ENCODE measurements around the gene FCRL6.

- no peak for TF ChIP-seq CTCF (IDR thresholded peaks at IDR 0.05)
- TF ChIP-seq POLR2A (IDR thresholded peaks at IDR 0.05), result no peak
Measured at GRCh38 chr1:159832309-159832708, 30.1 kb downstream of the FCRL6 start.

All from tibial nerve (tissue), 3 donors.